ENCODE measurements around the gene CMPK1. TPM values are rescaled to one million over a fixed set of nuclear protein-coding genes. Genes with fewer than 3 reads are reported as not detected.

CMPK1 gene
- total and polyA plus RNA-seq, 10 of the 15 experiments (the other 5 are each of a cell fraction or from before 2014, with no cell fraction given), result 43.7 to 159 (median 85.6) TPM

- TF ChIP-seq ZNF687 (IDR thresholded peaks at IDR 0.05), result no peak
- TF ChIP-seq KAT2A (conservative IDR thresholded peaks at IDR 0.05; ENCODE audit: control insufficient read depth, low read depth, low read length), result no peak
- no peak for TF ChIP-seq ZBED1 (IDR thresholded peaks at IDR 0.05; ENCODE audit: borderline replicate concordance)
- TF ChIP-seq NFIC (IDR thresholded peaks at IDR 0.05; ENCODE audit: low read depth, low read length), result no peak
- TF ChIP-seq NR2C1 (IDR thresholded peaks at IDR 0.05), result no peak
- no peak for TF ChIP-seq ZBTB4 (CRISPR knock-in tag; IDR thresholded peaks at IDR 0.05)
- TF ChIP-seq MEF2A (IDR thresholded peaks at IDR 0.05; ENCODE audit: insufficient read depth, low read depth, low read length), result no peak
- no peak for TF ChIP-seq STAT1 (conservative IDR thresholded peaks at IDR 0.05)
- TF ChIP-seq MXI1 (IDR thresholded peaks at IDR 0.05; ENCODE audit: low read depth, low read length), result no peak
- no peak for TF ChIP-seq PBX3 (IDR thresholded peaks at IDR 0.05; ENCODE audit: insufficient replicate concordance, low read depth, low read length)
- no peak for TF ChIP-seq E2F8 (IDR thresholded peaks at IDR 0.05; ENCODE audit: low read depth, partially characterized antibody)
- no peak for TF ChIP-seq NR2F1 (conservative IDR thresholded peaks at IDR 0.05)
Measured at GRCh38 chr1:47362828-47363227, 29.2 kb downstream of the CMPK1 start (continued).
